ENCODE data around the gene SLC17A5.
"Not testable (repeated sequence)": the region's sequence is repeated elsewhere in the genome, so short reads cannot be mapped to it uniquely, and the experiment has no call there.

Gene SLC17A5, protein sequence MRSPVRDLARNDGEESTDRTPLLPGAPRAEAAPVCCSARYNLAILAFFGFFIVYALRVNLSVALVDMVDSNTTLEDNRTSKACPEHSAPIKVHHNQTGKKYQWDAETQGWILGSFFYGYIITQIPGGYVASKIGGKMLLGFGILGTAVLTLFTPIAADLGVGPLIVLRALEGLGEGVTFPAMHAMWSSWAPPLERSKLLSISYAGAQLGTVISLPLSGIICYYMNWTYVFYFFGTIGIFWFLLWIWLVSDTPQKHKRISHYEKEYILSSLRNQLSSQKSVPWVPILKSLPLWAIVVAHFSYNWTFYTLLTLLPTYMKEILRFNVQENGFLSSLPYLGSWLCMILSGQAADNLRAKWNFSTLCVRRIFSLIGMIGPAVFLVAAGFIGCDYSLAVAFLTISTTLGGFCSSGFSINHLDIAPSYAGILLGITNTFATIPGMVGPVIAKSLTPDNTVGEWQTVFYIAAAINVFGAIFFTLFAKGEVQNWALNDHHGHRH

DNA sequence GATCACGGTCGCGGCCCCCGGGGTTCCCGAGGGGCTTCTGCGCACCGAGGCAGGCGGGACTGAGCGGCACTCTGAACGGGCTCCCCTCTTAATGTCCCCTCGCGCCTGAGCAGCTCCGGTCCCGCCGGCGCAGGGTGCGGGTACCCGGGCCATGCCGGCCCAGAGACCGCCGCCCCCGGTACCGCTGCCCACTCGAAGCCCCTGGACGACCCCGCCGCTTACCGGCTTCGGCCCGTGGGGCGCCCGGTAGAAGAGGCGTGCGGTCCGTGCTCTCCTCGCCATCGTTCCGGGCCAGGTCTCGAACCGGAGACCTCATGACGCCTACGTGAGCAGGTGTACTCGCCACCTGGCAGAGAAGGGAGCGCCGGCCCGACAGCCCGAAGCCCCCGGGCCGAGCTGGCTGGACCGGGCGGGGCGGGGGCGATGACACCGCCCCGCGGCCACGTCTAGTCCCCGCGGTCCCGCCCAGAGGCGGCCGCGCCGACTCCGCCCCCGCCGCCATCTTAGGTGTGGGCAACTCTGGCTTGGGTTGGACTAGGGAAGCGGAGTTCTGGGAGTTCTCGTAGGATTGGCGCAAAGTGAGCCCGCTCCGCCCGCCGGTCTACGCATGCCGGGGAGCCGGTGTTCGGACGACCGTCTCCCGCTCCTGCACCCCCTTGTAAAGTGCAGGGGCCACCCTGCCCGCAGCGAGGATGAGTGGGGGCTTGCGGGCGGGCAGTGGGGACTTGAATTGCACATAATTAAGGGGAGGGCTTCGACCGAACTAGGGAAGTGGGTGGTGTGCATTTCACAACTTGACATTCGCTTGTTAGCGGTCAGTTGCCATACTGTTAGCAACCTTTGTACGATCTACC lies at the start of gene SLC17A5:
Gene SLC17A5, minus strand, starts transcription at position 422 of the 854 bp plus-strand sequence. Its CDS starts 106 bp downstream, at position 316.
- peak; percentile 91 for DNase-seq (ENCODE audit: low spot score)

- DNase-seq (ENCODE audit: low spot score), result no peak
Observed at GRCh38 chr6:73703466-73703865, 49.7 kb upstream of the SLC17A5 start.

- no peak for DNase-seq (ENCODE audit: low spot score)
Observed at GRCh38 chr6:73702444-73702843, 48.7 kb upstream of the SLC17A5 start.

GRCh38 chr6:73699676-73700459 lies 46.1 kb upstream of the SLC17A5 start:
- DNase-seq (ENCODE audit: low spot score), result no peak

DNA sequence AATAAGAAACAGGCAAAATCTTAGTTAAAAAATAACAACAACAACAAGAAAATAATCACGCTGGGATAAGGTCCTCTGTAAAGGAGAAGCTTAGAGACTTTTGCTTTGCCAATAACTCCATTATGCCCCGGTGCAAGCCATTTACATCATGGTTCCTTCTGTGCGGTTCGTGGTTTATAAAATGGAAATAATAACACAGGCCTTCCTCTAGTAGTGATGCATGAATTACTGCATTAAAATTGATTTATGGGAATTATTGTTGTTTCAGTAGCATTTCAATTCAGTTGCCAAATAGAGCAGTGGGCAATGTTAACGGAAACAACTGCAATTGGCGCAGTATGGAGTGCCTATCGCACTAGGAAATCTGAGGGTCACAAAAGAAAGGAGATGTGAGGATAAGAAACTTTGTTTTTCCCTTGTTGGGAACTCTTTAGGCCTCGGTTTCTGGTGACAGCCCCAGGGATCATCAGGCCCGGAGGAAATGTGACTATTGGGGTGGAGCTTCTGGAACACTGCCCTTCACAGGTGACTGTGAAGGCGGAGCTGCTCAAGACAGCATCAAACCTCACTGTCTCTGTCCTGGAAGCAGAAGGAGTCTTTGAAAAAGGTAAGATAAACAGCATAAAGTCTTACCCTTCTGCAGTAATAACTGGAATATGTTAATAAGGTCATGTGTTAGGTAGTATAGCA lies 43.3 kb upstream of the SLC17A5 start:
- DNase-seq (ENCODE audit: low spot score), result no peak

- peak; percentile 64 for DNase-seq (ENCODE audit: low spot score)
Observed at GRCh38 chr6:73695619-73696421, 42.0 kb upstream of the SLC17A5 start, which contains the start of gene CD109. TSS of gene CD109 (plus strand) at chr6:73696203. CDS start at chr6:73696216, 13 bp downstream.

DNA sequence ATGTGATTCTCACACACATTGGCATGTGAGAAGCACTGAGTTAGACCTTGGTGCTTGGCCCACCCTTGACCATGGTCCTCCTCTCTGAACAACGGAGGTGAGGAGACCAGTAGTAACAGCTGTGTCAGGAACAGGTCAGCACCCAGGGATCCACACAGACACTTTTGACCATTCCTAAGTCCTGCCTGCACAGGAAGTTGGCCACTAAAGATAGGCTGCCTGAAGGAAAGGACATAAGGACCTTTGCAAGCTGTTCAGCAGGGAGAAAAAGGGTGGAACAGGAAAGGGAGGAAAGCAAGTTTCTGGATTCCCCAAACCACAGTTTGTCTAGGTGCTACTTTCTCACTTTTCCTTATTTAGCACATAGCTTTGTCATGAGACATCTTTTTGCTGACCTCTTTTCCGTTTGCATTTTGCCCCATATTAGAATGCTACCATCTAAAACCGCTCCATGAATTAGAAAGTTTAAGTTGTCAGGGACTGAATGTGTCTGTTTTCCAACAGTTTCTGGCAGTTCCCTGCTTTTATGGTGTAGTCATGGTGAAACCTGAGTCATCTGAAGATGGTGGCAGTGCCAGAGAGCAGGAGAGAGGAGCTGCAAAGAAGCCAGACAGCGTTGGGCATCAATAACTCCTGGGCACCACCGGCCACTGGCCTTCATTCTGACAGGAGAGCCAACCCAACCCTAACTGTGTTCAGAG lies 41.1 kb upstream of the SLC17A5 start:
- DNase-seq (ENCODE audit: low spot score), result no peak

DNA sequence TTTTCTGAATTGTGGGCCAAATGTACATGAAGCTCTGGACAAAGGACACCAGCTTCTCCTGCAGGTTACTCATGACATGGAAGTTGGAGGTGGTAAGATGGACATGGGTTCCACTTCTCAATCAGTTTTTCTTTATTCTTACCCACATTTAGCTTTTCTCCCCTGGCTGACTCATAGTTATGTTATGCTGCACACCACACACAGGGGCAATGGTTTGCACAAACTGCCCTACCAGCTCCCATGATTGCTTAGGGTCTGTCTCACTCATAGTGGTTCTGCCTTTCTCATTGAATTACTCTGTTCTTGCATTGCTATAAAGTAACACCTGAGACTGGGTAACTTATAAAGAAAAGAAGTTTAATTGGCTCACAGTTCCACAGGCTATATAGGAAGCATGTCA lies 37.7 kb upstream of the SLC17A5 start:
- DNase-seq (ENCODE audit: low spot score), result no peak

DNA sequence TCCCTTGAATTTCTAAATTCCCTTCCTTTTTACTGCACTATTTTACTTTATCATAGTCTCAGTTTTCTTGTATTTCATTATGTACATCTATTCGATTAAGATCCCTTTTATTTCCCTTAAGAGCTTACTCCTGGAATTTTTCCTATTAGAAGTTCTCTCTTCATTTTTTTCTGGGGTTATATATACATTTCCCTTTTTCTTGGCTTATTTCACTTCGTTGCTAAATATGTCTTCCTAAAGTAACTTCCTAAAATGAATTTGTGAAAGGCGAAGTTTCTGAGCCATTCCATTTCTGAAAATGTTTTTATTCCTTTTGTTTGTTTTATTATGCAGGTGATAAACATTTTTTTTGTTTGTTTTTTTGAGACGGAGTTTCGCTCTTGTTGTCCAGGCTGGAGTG lies 36.3 kb upstream of the SLC17A5 start:
- DNase-seq (ENCODE audit: low spot score), result no peak

- DNase-seq (ENCODE audit: low spot score), result no peak
Observed at GRCh38 chr6:73688351-73688750, 34.6 kb upstream of the SLC17A5 start.

- not testable (repeated sequence) for DNase-seq (ENCODE audit: low spot score)
Observed at GRCh38 chr6:73683574-73683973, 29.8 kb upstream of the SLC17A5 start.

- no peak for DNase-seq (ENCODE audit: low spot score)
Observed at GRCh38 chr6:73680289-73680918, 26.6 kb upstream of the SLC17A5 start.

- not testable (repeated sequence) for DNase-seq (ENCODE audit: low spot score)
Observed at GRCh38 chr6:73679846-73680245, 26.1 kb upstream of the SLC17A5 start.

DNA sequence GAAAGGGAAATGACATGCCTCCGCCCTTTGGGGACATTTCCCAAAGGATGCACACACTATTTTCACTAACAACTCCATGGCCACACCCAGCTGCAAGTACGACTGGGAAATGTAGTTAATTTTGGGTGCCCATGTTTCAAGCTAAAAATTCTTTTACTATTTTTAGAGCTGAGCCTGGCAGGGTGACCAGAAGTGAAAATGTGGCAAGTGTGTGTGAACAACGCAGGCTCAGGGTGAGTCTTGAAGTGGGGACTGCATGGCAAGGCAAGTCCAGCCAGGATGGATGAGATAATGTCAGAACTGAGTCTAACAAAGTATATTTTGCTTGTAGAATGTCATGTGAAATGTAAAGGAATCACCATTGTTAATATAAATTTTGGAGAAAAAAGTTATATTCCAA lies 25.2 kb upstream of the SLC17A5 start:
- no peak for DNase-seq (ENCODE audit: low spot score)

GRCh38 chr6:73675466-73676098 lies 21.8 kb upstream of the SLC17A5 start:
- peak; percentile 78 for DNase-seq (ENCODE audit: low spot score)

GRCh38 chr6:73671911-73672685 lies 18.3 kb upstream of the SLC17A5 start:
- no peak for DNase-seq (ENCODE audit: low spot score)

DNA sequence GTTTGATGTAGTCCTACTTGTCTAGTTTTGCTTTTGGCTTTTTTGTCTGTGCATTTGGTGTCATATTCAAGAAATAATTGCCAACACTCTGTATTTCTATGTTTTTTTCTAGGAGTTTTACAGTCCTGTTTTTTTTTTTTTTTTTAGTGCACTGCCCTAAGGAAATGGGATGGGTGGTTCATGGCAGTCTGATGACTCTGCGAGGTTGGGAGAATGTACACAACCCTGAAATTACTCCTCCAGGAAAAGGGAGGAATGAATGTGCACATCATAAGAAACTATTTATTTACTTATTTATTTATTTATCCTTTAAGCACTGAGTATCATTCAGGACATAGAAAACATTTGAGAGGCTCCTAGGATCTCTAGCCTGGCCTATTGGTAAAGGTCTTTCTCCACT lies 15.2 kb upstream of the SLC17A5 start:
- no peak for DNase-seq (ENCODE audit: low spot score)

- DNase-seq (ENCODE audit: low spot score), result no peak
Observed at GRCh38 chr6:73667798-73668197, 14.0 kb upstream of the SLC17A5 start.
